Measurements from ENCODE around the gene TIGD7. TPM values are rescaled to one million over a fixed set of nuclear protein-coding genes. Genes with fewer than 3 reads are reported as not detected.

Gene TIGD7
- total RNA-seq, 1 experiment from 2014 or later: 0.49 TPM

- intact Hi-C loops (cut with micrococcal nuclease): no loop called here
- H3K9ac ChIP-seq (ENCODE audit: low read length): no peak overlapping the region
- no peaks in the 10 kb centered on the region for H3K9me2 ChIP-seq (ENCODE audit: insufficient read depth)
- no peak for ATAC-seq
- BruUV-seq (replicated peaks): no TSS peak
- ChIA-PET POLR2A (interaction anchor here (0.9 kb wide), 1 partner anchor 9 kb away, joined by 3 read pairs; no protein-coding TSS in a partner anchor), CTCF (interaction anchor here (1.4 kb wide), 1 partner anchor 10 kb away, joined by 7 read pairs; no protein-coding TSS in a partner anchor), RAD21 (ENCODE audit: low non-redundant PET in 1 of 2, low total read pairs in 2 of 2, uncharacterized antibody in 2 of 2, unreplicated experiment in 2 of 2) (no interaction called here)
- H2AFZ ChIP-seq (ENCODE audit: low read depth, low read length, poor library complexity, severe bottlenecking): no peak overlapping the region
- no peak for DNase-seq (ENCODE audit: low read depth, low spot score)
- no peak overlapping the region for H3K27ac ChIP-seq (ENCODE audit: low read depth, low read length)
- peaks cover 12% of the 10 kb centered on the region; the same call in 1 of the 2 replicates for H3K27me3 ChIP-seq (ENCODE audit: insufficient read depth, low read length)
- no peaks in the 10 kb centered on the region for H4K20me1 ChIP-seq (ENCODE audit: insufficient read depth)
- TF ChIP-seq, protein P1, sequence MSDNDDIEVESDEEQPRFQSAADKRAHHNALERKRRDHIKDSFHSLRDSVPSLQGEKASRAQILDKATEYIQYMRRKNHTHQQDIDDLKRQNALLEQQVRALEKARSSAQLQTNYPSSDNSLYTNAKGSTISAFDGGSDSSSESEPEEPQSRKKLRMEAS (IDR thresholded peaks at IDR 0.05): no peak
- TF ChIP-seq POLR2AphosphoS5 (IDR thresholded peaks at IDR 0.05; ENCODE audit: low read depth, low read length) (no peak), SRF (IDR thresholded peaks at IDR 0.05; ENCODE audit: low read depth) (no peak), YY1 (IDR thresholded peaks at IDR 0.05; ENCODE audit: extremely low read depth, insufficient replicate concordance, low read depth, low read length) (no peak), SP1 (IDR thresholded peaks at IDR 0.05; ENCODE audit: low read depth) (no peak), EGR1 (IDR thresholded peaks at IDR 0.05; ENCODE audit: low read depth) (no peak), SIN3A (IDR thresholded peaks at IDR 0.05; ENCODE audit: low read depth) (no peak), TCF7L2 (IDR thresholded peaks at IDR 0.05; ENCODE audit: borderline replicate concordance, extremely low read depth, insufficient read depth, insufficient read length) (no peak), RAD21 (IDR thresholded peaks at IDR 0.05; ENCODE audit: low read depth) (no peak), ZNF274 (IDR thresholded peaks at IDR 0.05; ENCODE audit: low read depth, low read length) (no peak), CEBPB (IDR thresholded peaks at IDR 0.05; ENCODE audit: low read depth) (no peak), ZBTB33 (IDR thresholded peaks at IDR 0.05; ENCODE audit: extremely low read depth, insufficient replicate concordance, low read length) (no peak), ZFX (IDR thresholded peaks at IDR 0.05) (no peak), CBX3 (IDR thresholded peaks at IDR 0.05; ENCODE audit: low read depth) (no peak), ELF1 (IDR thresholded peaks at IDR 0.05; ENCODE audit: borderline replicate concordance, low read depth) (no peak), EZH2 (IDR thresholded peaks at IDR 0.05) (no peak), JUND (IDR thresholded peaks at IDR 0.05) (no peak), EZH2phosphoT487 (IDR thresholded peaks at IDR 0.05; ENCODE audit: borderline replicate concordance) (no peak)
- TF ChIP-seq, protein P2, sequence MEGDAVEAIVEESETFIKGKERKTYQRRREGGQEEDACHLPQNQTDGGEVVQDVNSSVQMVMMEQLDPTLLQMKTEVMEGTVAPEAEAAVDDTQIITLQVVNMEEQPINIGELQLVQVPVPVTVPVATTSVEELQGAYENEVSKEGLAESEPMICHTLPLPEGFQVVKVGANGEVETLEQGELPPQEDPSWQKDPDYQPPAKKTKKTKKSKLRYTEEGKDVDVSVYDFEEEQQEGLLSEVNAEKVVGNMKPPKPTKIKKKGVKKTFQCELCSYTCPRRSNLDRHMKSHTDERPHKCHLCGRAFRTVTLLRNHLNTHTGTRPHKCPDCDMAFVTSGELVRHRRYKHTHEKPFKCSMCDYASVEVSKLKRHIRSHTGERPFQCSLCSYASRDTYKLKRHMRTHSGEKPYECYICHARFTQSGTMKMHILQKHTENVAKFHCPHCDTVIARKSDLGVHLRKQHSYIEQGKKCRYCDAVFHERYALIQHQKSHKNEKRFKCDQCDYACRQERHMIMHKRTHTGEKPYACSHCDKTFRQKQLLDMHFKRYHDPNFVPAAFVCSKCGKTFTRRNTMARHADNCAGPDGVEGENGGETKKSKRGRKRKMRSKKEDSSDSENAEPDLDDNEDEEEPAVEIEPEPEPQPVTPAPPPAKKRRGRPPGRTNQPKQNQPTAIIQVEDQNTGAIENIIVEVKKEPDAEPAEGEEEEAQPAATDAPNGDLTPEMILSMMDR (IDR thresholded peaks at IDR 0.05 in 2 of 3, conservative IDR thresholded peaks at IDR 0.05 in 1 of 3; ENCODE audit: borderline replicate concordance in 1 of 3, insufficient read depth in 1 of 3, low read depth in 2 of 3, low read length in 2 of 3): no peak
- TF ChIP-seq, protein P3, sequence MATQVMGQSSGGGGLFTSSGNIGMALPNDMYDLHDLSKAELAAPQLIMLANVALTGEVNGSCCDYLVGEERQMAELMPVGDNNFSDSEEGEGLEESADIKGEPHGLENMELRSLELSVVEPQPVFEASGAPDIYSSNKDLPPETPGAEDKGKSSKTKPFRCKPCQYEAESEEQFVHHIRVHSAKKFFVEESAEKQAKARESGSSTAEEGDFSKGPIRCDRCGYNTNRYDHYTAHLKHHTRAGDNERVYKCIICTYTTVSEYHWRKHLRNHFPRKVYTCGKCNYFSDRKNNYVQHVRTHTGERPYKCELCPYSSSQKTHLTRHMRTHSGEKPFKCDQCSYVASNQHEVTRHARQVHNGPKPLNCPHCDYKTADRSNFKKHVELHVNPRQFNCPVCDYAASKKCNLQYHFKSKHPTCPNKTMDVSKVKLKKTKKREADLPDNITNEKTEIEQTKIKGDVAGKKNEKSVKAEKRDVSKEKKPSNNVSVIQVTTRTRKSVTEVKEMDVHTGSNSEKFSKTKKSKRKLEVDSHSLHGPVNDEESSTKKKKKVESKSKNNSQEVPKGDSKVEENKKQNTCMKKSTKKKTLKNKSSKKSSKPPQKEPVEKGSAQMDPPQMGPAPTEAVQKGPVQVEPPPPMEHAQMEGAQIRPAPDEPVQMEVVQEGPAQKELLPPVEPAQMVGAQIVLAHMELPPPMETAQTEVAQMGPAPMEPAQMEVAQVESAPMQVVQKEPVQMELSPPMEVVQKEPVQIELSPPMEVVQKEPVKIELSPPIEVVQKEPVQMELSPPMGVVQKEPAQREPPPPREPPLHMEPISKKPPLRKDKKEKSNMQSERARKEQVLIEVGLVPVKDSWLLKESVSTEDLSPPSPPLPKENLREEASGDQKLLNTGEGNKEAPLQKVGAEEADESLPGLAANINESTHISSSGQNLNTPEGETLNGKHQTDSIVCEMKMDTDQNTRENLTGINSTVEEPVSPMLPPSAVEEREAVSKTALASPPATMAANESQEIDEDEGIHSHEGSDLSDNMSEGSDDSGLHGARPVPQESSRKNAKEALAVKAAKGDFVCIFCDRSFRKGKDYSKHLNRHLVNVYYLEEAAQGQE (IDR thresholded peaks at IDR 0.05; ENCODE audit: low read depth): no peak
- no peaks in the 10 kb centered on the region for H3K9me3 ChIP-seq (ENCODE audit: control insufficient read depth in 1 of 2, insufficient read depth in 1 of 2, low read depth in 1 of 2, low read length in 2 of 2)
- H3K4me2 ChIP-seq (ENCODE audit: low read length): no peak overlapping the region
- H3K36me3 ChIP-seq (ENCODE audit: control insufficient read depth in 1 of 2, insufficient read depth in 2 of 2, low read length in 2 of 2): no peaks in the 10 kb centered on the region
- H3K4me1 ChIP-seq (ENCODE audit: control insufficient read depth in 1 of 2, insufficient read depth in 2 of 2, low read length in 2 of 2): 0 out of 4 replicates have a peak, but pooled peaks cover 0 to 2% of the 10 kb centered on the region in 2 experiments
- no peaks in the 10 kb centered on the region for H3K79me2 ChIP-seq (ENCODE audit: insufficient read depth, low read length)
- no peak overlapping the region for H3K4me3 ChIP-seq (replicated peaks in 1 of 2; ENCODE audit: low read depth in 1 of 2, low read length in 2 of 2)
Observed at GRCh38 chr16:3276679-3277078, 28.6 kb downstream of the TIGD7 start.

Data from HCT116 (cell line).